Measurements from ENCODE around the gene ENPP6. TPM values are rescaled to one million over a fixed set of nuclear protein-coding genes. Genes with fewer than 3 reads are reported as not detected.

ENPP6 gene
- total and polyA plus RNA-seq, 2 donors (not counting 3 experiments of a cell fraction or from before 2014, with no cell fraction given), result not detected

DNA sequence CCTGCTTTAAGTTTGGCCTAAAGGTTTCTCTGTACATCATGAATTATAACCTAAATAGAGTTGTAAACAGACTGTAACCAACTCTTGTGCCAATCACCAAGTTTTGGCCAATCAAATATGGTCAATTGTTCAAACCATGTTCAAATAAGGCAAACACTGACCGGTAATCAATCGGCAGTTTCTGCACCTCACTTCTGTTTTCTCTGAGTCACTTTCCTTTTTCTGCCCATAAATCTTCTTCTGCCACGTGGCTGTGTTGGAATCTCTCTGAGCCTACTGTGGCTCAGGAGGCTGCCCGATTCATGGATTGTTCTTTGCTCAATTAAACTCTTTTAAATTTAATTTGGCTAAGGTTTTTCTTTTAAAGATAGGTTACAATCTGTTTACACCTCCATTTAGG is 16.5 kb upstream of the ENPP6 start:
- Histone ChIP-seq H3K4me2 (ENCODE audit: insufficient read depth, low read length) (no peak overlapping the region), H3K79me2 (ENCODE audit: control insufficient read depth, insufficient read depth, low read length) (no peaks in the 10 kb centered on the region), H3K9me1 (replicated peaks; ENCODE audit: control insufficient read depth, extremely low read depth, insufficient read depth, low read length) (no peaks in the 10 kb centered on the region), H3K4me1 (ENCODE audit: control insufficient read depth, extremely low read depth, insufficient read depth, low read length) (no peaks in the 10 kb centered on the region), H3K27me3 (ENCODE audit: control insufficient read depth in 2 of 2, insufficient read depth in 2 of 2, low read length in 2 of 2) (peaks cover 3% of the 10 kb centered on the region in 2 experiments), H3K9ac (replicated peaks; ENCODE audit: extremely low read depth, insufficient read depth, low read length) (no peak overlapping the region), H3K4me3 (replicated peaks in 1 of 3; ENCODE audit: insufficient read depth in 1 of 3, low read depth in 1 of 3, low read length in 3 of 3) (no peak overlapping the region), H3K36me3 (ENCODE audit: control insufficient read depth in 2 of 2, extremely low read depth in 1 of 2, insufficient read depth in 2 of 2, low read length in 2 of 2) (no peaks in the 10 kb centered on the region), H4K20me1 (replicated peaks; ENCODE audit: control insufficient read depth, extremely low read depth, insufficient read depth, low read length) (no peaks in the 10 kb centered on the region), H3K27ac (ENCODE audit: insufficient read depth, low read depth, low read length) (no peak overlapping the region), H3K9me3 (replicated peaks; ENCODE audit: control insufficient read depth, insufficient read depth, low read length) (no peaks in the 10 kb centered on the region), H2AFZ (ENCODE audit: low read depth, low read length) (no peak overlapping the region)
- dilution Hi-C loops (cut with MboI; ENCODE audit: extremely low pct_ligation_motif_present, low sequenced_read_pairs), result no loop called here
- DNase-seq (ENCODE audit: low read depth, low spot score) (no peak), FAIRE-seq (no peak)
- no peak for TF ChIP-seq GATA2 (IDR thresholded peaks at IDR 0.05; ENCODE audit: insufficient read depth, insufficient read length, low read depth, low read length)
- no peak for TF ChIP-seq POLR2AphosphoS5 (IDR thresholded peaks at IDR 0.05; ENCODE audit: insufficient read depth, low read depth, low read length)
- TF ChIP-seq JUN (IDR thresholded peaks at IDR 0.05; ENCODE audit: borderline replicate concordance, insufficient read depth, insufficient read length, low read depth), result no peak
- no peak for TF ChIP-seq POLR2A (IDR thresholded peaks at IDR 0.05; ENCODE audit: low read depth, low read length)
- TF ChIP-seq FOS (IDR thresholded peaks at IDR 0.05; ENCODE audit: borderline replicate concordance, insufficient read depth, low read length), result no peak
- TF ChIP-seq MYC (IDR thresholded peaks at IDR 0.05; ENCODE audit: low read depth, low read length), result no peak
- TF ChIP-seq, protein P1, sequence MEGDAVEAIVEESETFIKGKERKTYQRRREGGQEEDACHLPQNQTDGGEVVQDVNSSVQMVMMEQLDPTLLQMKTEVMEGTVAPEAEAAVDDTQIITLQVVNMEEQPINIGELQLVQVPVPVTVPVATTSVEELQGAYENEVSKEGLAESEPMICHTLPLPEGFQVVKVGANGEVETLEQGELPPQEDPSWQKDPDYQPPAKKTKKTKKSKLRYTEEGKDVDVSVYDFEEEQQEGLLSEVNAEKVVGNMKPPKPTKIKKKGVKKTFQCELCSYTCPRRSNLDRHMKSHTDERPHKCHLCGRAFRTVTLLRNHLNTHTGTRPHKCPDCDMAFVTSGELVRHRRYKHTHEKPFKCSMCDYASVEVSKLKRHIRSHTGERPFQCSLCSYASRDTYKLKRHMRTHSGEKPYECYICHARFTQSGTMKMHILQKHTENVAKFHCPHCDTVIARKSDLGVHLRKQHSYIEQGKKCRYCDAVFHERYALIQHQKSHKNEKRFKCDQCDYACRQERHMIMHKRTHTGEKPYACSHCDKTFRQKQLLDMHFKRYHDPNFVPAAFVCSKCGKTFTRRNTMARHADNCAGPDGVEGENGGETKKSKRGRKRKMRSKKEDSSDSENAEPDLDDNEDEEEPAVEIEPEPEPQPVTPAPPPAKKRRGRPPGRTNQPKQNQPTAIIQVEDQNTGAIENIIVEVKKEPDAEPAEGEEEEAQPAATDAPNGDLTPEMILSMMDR (IDR thresholded peaks at IDR 0.05; ENCODE audit: extremely low read depth in 1 of 2, insufficient read depth in 1 of 2, low read depth in 1 of 2, low read length in 2 of 2), result no peak
- TF ChIP-seq, protein P2, sequence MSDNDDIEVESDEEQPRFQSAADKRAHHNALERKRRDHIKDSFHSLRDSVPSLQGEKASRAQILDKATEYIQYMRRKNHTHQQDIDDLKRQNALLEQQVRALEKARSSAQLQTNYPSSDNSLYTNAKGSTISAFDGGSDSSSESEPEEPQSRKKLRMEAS (IDR thresholded peaks at IDR 0.05; ENCODE audit: insufficient read depth, insufficient read length), result no peak
- TF ChIP-seq EZH2 (IDR thresholded peaks at IDR 0.05; ENCODE audit: borderline replicate concordance, low read depth, low read length, severe bottlenecking), result no peak
- intact Hi-C loops (cut with micrococcal nuclease), result no loop called here
- no TSS peak for BruUV-seq (replicated peaks)
- ChIA-PET POLR2A (no interaction called here), CTCF (no interaction called here)

All from endothelial cell of umbilical vein (primary cell).